ENCODE results near the gene SRC. TPM values are rescaled to one million over a fixed set of nuclear protein-coding genes. Genes with fewer than 3 reads are reported as not detected.

The SRC gene
- total RNA-seq, 4 donors from 2014 or later: 10.3 to 21.4 (median 12.9) TPM

GRCh38 chr20:37406010-37406998 lies 60.4 kb downstream of the SRC start:
- TF ChIP-seq CTCF (IDR thresholded peaks at IDR 0.05; ENCODE audit: low read depth): no peak

- TF ChIP-seq CTCF (IDR thresholded peaks at IDR 0.05; ENCODE audit: low read depth): no peak
These were observed 61.2 kb downstream of the SRC start for GRCh38 chr20:37407019-37407566.

- no peak for TF ChIP-seq CTCF (IDR thresholded peaks at IDR 0.05; ENCODE audit: low read depth)
These were observed 61.6 kb downstream of the SRC start for GRCh38 chr20:37407573-37408002.

GRCh38 chr20:37408302-37409193 lies 62.6 kb downstream of the SRC start:
- TF ChIP-seq CTCF (IDR thresholded peaks at IDR 0.05; ENCODE audit: low read depth): no peak

GRCh38 chr20:37411408-37412219 lies 65.7 kb downstream of the SRC start:
- TF ChIP-seq CTCF (IDR thresholded peaks at IDR 0.05; ENCODE audit: low read depth): no peak

- TF ChIP-seq CTCF (IDR thresholded peaks at IDR 0.05; ENCODE audit: low read depth): no peak
These were observed 67.0 kb downstream of the SRC start for GRCh38 chr20:37413023-37413334.

Data from subcutaneous adipose tissue (tissue), 4 donors.